ENCODE measurements around the gene PNKD.
A peak's percentile ranks its signal among the peaks of the same experiment; 100 is the strongest.

The PNKD gene

DNA sequence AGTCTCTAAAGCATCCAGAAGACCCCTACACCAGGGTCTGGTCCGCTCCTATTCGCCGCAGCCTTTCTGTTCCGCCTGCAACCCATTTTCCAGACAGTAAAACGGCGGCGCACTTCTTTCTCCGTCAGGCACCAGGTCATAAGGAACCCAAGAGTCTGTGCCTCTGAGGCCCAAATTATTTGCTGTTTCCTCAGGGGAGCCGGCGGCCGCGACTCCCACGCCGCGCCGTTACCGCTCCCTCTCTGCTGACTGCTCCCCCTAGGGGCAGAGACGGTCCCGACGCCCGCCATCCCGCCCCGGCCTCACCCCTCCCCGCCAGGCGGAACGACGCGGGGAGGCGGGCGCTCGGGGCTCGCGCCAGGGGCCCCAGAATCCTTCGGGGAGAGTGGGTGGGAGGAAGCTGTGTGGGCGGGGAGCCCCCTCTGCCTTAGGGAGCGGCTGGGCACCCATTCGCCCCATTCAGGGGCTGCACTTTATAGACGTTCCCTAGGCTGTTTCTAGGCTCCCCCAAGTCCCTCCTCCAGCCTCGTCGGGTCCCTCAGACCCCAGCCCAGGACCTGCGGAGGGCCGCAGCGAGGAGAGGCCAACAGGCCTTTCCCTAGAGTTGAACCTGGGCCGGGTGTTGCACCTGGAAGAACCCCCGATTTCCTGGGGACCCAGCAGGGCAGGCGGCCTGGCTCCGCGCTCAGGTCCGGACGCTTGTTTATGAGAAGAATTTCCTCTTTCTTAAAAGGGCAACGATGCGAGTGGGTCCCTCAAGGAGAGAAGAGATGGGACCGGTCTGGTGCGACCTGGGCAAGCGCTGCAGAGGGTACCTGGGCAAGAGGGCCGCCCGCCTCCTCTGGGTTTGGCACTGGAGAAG lies 125.7 kb downstream of the PNKD start:
- peak; percentile 97 for DNase-seq
- in situ Hi-C loops (cut with HindIII; ENCODE audit: low pct_ligation_motif_present, low pct_unique_long_range_greater_than_20kb, low sequenced_read_pairs), result no loop called here

Data from ACHN (cell line).